ENCODE data around the gene WDR5B.

Gene WDR5B

DNA sequence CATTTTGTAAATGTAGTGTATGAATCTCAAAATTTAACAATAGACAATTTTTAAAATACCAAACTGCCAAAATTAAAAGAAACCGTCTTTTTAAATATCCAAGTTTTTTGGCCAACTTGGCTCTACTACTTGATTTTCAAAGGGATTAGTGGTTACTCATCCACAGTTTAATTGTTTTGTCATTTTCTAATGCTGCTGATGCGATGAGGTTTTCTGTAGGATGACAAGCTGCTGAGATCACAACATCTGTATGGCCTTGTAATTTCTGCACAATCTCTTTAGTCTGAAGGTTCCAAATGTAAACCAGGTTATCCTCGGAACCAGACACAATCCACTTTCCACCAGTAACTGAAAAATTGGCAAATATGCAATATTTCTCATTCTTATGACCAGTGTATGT lies 1.5 kb downstream of the WDR5B start:
- DNase-seq: no peak
- in situ Hi-C loops (cut with HindIII; ENCODE audit: low pct_ligation_motif_present, low pct_unique_long_range_greater_than_20kb, low sequenced_read_pairs): no loop called here

- in situ Hi-C loops (cut with HindIII; ENCODE audit: low pct_ligation_motif_present, low pct_unique_long_range_greater_than_20kb, low sequenced_read_pairs): no loop called here
- no peak for DNase-seq
Observed at GRCh38 chr3:122410639-122411038, 5.2 kb downstream of the WDR5B start.

GRCh38 chr3:122410111-122410510 lies 5.8 kb downstream of the WDR5B start:
- in situ Hi-C loops (cut with HindIII; ENCODE audit: low pct_ligation_motif_present, low pct_unique_long_range_greater_than_20kb, low sequenced_read_pairs): no loop called here
- DNase-seq: no peak

DNA sequence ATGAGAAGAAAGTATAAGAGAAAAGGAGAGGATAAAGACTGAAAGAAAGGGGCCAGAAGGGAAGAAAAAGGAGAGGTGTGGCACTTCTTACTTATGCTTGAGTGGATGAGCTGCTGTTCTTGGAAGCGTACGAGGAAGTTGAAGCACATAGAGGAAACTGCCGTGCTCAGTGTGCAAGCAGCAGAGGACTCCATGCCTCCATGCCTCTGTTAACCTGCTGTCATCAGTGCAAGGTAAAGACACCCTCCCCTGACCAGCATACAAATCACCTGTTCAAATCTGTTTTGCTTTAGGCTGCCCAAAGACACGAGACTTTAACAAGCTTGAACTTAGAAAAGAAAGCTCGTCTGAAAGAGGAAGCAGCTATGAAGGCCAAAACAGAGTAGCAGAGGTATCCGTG lies 6.4 kb downstream of the WDR5B start:
- in situ Hi-C loops (cut with HindIII; ENCODE audit: low pct_ligation_motif_present, low pct_unique_long_range_greater_than_20kb, low sequenced_read_pairs): no loop called here
- no peak for DNase-seq

GRCh38 chr3:122407946-122408345 lies 7.9 kb downstream of the WDR5B start:
- in situ Hi-C loops (cut with HindIII; ENCODE audit: low pct_ligation_motif_present, low pct_unique_long_range_greater_than_20kb, low sequenced_read_pairs): no loop called here

GRCh38 chr3:122406198-122406597 lies 9.7 kb downstream of the WDR5B start:
- no peak for DNase-seq
- in situ Hi-C loops (cut with HindIII; ENCODE audit: low pct_ligation_motif_present, low pct_unique_long_range_greater_than_20kb, low sequenced_read_pairs): no loop called here

More at GRCh38 chr3:122407946-122408345, 7.9 kb downstream of the WDR5B start:
- DNase-seq: no peak

- no peak for DNase-seq
- in situ Hi-C loops (cut with HindIII; ENCODE audit: low pct_ligation_motif_present, low pct_unique_long_range_greater_than_20kb, low sequenced_read_pairs): no loop called here
Observed at GRCh38 chr3:122405015-122405414, 10.8 kb downstream of the WDR5B start.

DNA sequence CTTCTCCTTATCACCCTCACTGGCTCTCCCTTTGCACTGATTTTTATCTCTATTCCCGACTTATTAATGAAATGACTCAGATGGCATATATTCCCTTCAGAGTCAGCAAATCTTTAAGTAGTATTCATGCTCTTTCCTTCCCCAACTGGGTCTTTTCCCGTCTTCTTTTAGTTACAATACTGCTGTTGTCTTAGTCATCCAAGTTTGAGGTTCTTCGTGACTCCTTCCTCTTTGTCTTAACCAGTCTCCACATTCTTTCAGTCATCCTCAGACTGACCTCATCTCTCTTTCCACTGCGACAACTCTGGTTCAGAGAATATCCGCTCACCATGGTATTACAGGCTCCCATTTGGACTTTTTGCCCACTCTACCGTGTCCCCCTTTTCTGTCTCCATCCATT lies 12.4 kb downstream of the WDR5B start:
- in situ Hi-C loops (cut with HindIII; ENCODE audit: low pct_ligation_motif_present, low pct_unique_long_range_greater_than_20kb, low sequenced_read_pairs): no loop called here
- no peak for DNase-seq

- no peak for DNase-seq
- in situ Hi-C loops (cut with HindIII; ENCODE audit: low pct_ligation_motif_present, low pct_unique_long_range_greater_than_20kb, low sequenced_read_pairs): no loop called here
Observed at GRCh38 chr3:122398920-122399319, 16.9 kb downstream of the WDR5B start.

- in situ Hi-C loops (cut with HindIII; ENCODE audit: low pct_ligation_motif_present, low pct_unique_long_range_greater_than_20kb, low sequenced_read_pairs): no loop called here
- no peak for DNase-seq
Observed at GRCh38 chr3:122397201-122397600, 18.7 kb downstream of the WDR5B start.

- in situ Hi-C loops (cut with HindIII; ENCODE audit: low pct_ligation_motif_present, low pct_unique_long_range_greater_than_20kb, low sequenced_read_pairs): no loop called here
- DNase-seq: no peak
Observed at GRCh38 chr3:122396511-122396910, 19.4 kb downstream of the WDR5B start.

DNA sequence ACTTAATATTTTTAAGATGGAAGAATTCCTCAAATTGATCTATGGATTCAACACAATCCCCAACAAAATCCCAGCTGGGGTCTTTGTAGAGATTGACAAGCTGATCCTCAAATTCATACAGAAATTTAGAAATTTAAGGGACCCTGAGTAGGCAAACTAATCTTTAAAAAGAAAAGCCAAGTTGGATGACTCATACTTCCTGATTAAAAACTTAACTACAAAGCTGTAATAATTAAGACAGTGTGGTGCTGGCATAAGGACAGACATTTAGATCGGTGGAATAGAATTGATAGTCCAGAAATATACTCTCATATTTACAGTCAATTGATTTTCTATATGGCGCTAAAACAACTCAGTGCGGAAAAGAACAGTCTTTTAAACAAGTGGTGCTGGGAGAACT lies 20.3 kb downstream of the WDR5B start:
- in situ Hi-C loops (cut with HindIII; ENCODE audit: low pct_ligation_motif_present, low pct_unique_long_range_greater_than_20kb, low sequenced_read_pairs): no loop called here

DNA sequence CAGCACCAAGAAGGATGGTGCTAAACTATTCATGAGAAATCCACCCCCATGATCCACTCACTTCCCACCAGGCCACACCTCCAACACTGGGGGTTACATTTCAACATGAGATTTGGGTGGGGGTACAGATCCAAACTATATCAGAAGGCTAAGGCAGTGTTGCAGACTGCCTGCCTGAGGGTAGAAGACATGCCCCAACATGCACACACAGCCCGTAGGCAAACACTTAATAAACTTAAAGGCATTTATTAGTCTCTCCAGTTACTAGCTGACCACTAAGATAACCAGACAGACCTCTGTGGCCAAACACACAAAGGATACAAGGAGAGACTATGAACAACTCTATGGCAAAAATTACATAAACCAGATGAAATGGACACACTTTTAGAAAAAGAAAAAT lies 21.7 kb downstream of the WDR5B start:
- no peak for DNase-seq
- in situ Hi-C loops (cut with HindIII; ENCODE audit: low pct_ligation_motif_present, low pct_unique_long_range_greater_than_20kb, low sequenced_read_pairs): no loop called here

More for the DNA sequence above, 20.3 kb downstream of the WDR5B start:
- no peak for DNase-seq

DNA sequence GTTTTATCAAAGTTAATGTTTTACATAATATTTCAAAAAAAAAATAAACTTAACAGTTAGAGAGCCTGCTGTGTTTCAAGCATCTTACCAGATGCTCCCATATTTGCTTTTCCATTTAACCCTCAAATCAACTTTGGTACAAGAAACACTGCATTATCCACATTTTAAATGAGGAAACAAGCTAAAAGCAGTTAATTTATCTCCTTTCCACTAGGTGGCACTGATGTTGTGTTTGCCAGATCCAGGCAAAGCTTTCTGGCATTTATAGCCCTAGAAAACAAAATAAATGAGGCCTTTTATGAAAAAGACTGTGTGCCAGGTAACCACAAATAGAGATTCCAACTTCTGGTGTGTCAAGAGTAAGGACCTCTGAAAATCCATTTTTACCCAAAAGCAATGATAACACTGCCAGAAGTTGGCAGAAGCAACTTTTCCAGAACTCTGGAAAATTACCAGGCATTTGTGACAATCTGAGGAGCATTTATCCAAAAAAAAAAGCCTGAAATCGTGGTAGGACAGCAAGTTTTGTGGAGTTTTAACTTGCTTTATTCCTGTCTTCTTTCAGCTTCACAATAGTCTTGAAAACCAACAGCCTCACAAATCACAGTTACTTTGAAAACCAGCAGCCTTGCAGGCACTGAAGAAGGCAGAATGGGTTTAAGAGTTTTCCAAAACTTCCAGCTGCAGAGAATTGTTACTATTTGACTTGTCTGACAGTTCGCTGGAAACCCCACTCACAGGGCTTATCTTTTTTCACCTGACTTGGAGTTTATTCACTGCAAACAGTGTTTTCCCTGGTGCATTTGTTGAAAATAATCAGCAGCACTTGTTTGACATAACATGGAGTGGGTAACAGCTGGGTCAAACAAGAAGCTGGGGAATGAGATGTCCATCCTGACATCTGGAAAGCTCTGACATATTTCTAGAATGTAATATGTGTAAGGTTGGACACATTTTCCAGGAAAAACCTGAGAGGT lies 22.7 kb downstream of the WDR5B start:
- in situ Hi-C loops (cut with HindIII; ENCODE audit: low pct_ligation_motif_present, low pct_unique_long_range_greater_than_20kb, low sequenced_read_pairs): no loop called here
- peak; percentile 53 for DNase-seq

- DNase-seq: no peak
- in situ Hi-C loops (cut with HindIII; ENCODE audit: low pct_ligation_motif_present, low pct_unique_long_range_greater_than_20kb, low sequenced_read_pairs): no loop called here
Observed at GRCh38 chr3:122391681-122392446, 24.0 kb downstream of the WDR5B start.

DNA sequence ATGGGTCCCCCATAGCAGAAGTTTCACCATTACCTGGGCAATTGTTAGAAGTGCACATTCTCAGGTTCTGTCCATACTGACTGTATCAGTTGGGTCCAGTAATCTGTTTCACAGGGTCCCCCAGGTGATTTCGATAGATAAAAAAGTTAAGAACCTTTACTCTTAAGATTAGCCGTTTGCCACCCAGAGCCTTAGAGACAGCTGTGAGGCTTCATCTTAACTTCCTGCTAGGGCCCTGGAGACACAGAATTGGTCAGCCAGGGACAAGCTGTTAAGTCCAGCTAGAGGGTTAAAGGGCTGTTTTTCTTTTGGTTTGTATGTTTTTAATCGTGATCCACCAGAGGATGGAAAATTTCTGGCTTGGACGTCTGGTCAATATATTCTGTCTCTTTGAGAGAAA lies 25.2 kb downstream of the WDR5B start:
- in situ Hi-C loops (cut with HindIII; ENCODE audit: low pct_ligation_motif_present, low pct_unique_long_range_greater_than_20kb, low sequenced_read_pairs): no loop called here
- DNase-seq: no peak

DNA sequence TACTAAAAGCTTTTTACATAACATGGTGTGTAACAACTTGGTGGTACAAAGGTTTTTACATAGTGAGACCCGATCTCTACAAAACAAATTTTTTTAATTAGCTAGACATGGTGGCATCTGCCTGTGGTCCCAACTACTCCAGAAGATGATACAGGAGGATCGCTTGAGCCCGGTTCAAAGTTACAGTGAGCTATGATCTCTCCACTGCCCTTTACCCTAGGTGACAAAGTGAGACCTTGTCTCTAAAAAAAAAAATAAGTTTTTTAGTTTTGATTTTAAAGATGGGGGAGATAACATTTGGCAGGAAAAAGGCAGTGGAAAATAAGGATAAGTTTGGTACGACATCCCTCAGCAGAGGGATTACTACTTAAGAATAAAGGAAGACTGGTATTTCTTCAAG lies 26.0 kb downstream of the WDR5B start:
- in situ Hi-C loops (cut with HindIII; ENCODE audit: low pct_ligation_motif_present, low pct_unique_long_range_greater_than_20kb, low sequenced_read_pairs): no loop called here

GRCh38 chr3:122389197-122389596 lies 26.7 kb downstream of the WDR5B start:
- in situ Hi-C loops (cut with HindIII; ENCODE audit: low pct_ligation_motif_present, low pct_unique_long_range_greater_than_20kb, low sequenced_read_pairs): no loop called here
- no peak for DNase-seq

More for the DNA sequence above, 26.0 kb downstream of the WDR5B start:
- DNase-seq: no peak

DNA sequence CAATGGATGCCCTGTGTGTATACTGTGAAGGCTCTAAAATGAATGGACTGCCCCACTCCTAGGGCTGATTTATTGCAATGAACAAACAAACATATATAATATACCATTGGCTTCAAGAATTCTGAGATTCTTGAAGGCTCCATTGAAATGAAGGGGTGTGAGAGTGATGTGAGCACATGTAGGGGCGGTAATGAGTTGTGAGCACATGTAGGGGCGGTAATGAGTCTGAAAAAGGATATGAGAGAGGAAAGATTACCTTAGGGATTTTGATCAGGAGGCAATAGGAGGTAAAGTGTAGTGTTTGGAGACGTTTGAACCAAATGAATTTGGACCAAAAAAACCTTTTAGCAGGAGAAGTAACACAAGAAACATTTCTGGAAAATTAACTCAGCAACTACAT lies 28.2 kb downstream of the WDR5B start:
- in situ Hi-C loops (cut with HindIII; ENCODE audit: low pct_ligation_motif_present, low pct_unique_long_range_greater_than_20kb, low sequenced_read_pairs): no loop called here
- no peak for DNase-seq
